Skeletal muscle tissue (tissue), 5 donors: ENCODE measurements around the gene VAMP8. TPM values are rescaled to one million over a fixed set of nuclear protein-coding genes. Genes with fewer than 3 reads are reported as not detected.

ENCODE experiments used
- H3K27ac ChIP-seq: one replicate; pipeline ENCODE4 v1.7.0; 2013; ENCODE audit warnings: mild to moderate bottlenecking, low read depth, low read length, inconsistent platforms
- H3K27me3 ChIP-seq, 3 donors: one replicate each; pipeline ENCODE4 v1.7.0; 2013; ENCODE audit warnings: low read length in 3 of 3; ENCODE audit not compliant: control insufficient read depth in 3 of 3, insufficient read depth in 3 of 3
- H3K36me3 ChIP-seq, 3 donors: one replicate each; pipeline ENCODE4 v1.7.0; 2013; ENCODE audit warnings: low read length in 3 of 3; ENCODE audit not compliant: control insufficient read depth in 3 of 3, insufficient read depth in 3 of 3
- H3K4me1 ChIP-seq, 3 donors: one replicate each; pipeline ENCODE4 v1.7.0; 2013; ENCODE audit warnings: low read length in 3 of 3, mild to moderate bottlenecking in 3 of 3; ENCODE audit not compliant: control insufficient read depth in 3 of 3, insufficient read depth in 3 of 3
- H3K4me3 ChIP-seq, 3 donors: one replicate each; pipeline ENCODE4 v1.7.0; 2013; ENCODE audit warnings: low read length in 3 of 3
- H3K9ac ChIP-seq, 3 donors: one replicate each; pipeline ENCODE4 v1.7.0; 2013; ENCODE audit warnings: low read length in 3 of 3, mild to moderate bottlenecking in 3 of 3, moderate library complexity in 2 of 3, low read depth in 1 of 3
- H3K9me3 ChIP-seq, 3 donors: one replicate each; pipeline ENCODE4 v1.7.0; 2013; ENCODE audit warnings: low read length in 3 of 3; ENCODE audit not compliant: control insufficient read depth in 3 of 3
- small RNA-seq: library from RNA; depleted of rRNA; stranded (forward); fragments of <200 nt; gene quantifications from one replicate; pipeline ENCODE3, GENCODE V24; 2014
- total RNA-seq: library from RNA; depleted of rRNA; stranded (reverse); fragments of >200 nt; gene quantifications from one replicate; pipeline ENCODE4 v1.2.3, GENCODE V29; 2014
- donor health status: Osteomylitis.

The VAMP8 gene
- total RNA-seq, 1 donor from 2014 or later, result 4.7 TPM

DNA sequence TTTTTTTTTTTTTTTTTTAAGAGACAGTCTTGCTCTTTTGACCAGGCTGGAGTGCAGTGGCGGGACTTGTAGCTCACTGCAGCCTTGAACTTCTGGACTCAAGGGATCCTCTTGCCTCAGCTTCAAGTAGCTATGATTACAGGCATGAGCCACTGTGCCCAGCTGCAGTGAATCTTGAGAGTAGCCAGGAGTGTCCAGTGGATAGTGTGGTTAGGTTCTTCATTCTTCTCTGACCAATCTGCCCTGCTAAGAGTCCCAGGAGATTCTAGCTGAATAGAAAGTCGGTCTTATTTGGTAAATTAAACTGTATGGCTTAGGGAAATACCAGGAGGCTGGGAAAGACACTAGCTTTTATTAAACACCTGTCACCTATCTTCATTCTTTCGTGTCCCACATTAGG lies 53.9 kb downstream of the VAMP8 start:
- H3K36me3 ChIP-seq, result peaks cover 60 to 79% (median 74%) of the 10 kb centered on the region in 3 donors
- H3K27ac ChIP-seq, result no peak overlapping the region
- H3K27me3 ChIP-seq, result no peaks in the 10 kb centered on the region
- no peak overlapping the region for H3K4me3 ChIP-seq
- no peaks in the 10 kb centered on the region for H3K4me1 ChIP-seq
- no peak overlapping the region for H3K9ac ChIP-seq
- no peaks in the 10 kb centered on the region for H3K9me3 ChIP-seq

Small RNAs within 50 kb of the gene (small RNA-seq; reads per million reads assigned to genes)
- not detected for gene RN7SL126P

Other genes starting within 250 kb of the VAMP8 start
- 29.7 TPM for gene TGOLN2, start 249.6 kb upstream of the VAMP8 start, total RNA-seq
- gene RETSAT, start 223.1 kb upstream of the VAMP8 start, total RNA-seq, result 20.9 TPM
- gene ELMOD3, start 222.8 kb upstream of the VAMP8 start, total RNA-seq, result 8.9 TPM
- 22.4 TPM for gene CAPG, start 167.2 kb upstream of the VAMP8 start, total RNA-seq
- gene SH2D6, start 158.9 kb upstream of the VAMP8 start, total RNA-seq, result not detected
- gene MAT2A, start 38.4 kb upstream of the VAMP8 start, total RNA-seq, result 57.9 TPM
- gene GGCX, start 16.1 kb upstream of the VAMP8 start, total RNA-seq, result 24.5 TPM
- gene VAMP5, start 6.8 kb downstream of the VAMP8 start, total RNA-seq, result 17.7 TPM
- 74.1 TPM for gene RNF181, start 18.2 kb downstream of the VAMP8 start, total RNA-seq
- gene TMEM150A, start 25.1 kb downstream of the VAMP8 start, total RNA-seq, result 4.7 TPM
- gene C2orf68, start 34.5 kb downstream of the VAMP8 start, total RNA-seq, result 31.8 TPM
- 24.0 TPM for gene USP39, start 38.6 kb downstream of the VAMP8 start, total RNA-seq
- not detected for gene SFTPB, start 90.6 kb downstream of the VAMP8 start, total RNA-seq
- not detected for gene GNLY, start 116.8 kb downstream of the VAMP8 start, total RNA-seq
- 8.4 TPM for gene ATOH8, start 176.4 kb downstream of the VAMP8 start, total RNA-seq